Loucy (cell line): Measurements from ENCODE around the gene NFATC3.

Experiments
- EZH2phosphoT487 ChIP-seq: fragments of 200-600 bp; IDR thresholded peaks from 2 replicates; pipeline ENCODE4 v1.6.1; 2018; ENCODE audit warnings: antibody characterized with exemption, mild to moderate bottlenecking, moderate library complexity, borderline replicate concordance
- TF ChIP-seq, protein P1 (sequence below): fragments of 200-600 bp; sonication (generic); conservative IDR thresholded peaks from 2 replicates; pipeline ENCODE4 v1.5.1; 2014; ENCODE audit warnings: mild to moderate bottlenecking, antibody characterized with exemption, low read length

DNA sequence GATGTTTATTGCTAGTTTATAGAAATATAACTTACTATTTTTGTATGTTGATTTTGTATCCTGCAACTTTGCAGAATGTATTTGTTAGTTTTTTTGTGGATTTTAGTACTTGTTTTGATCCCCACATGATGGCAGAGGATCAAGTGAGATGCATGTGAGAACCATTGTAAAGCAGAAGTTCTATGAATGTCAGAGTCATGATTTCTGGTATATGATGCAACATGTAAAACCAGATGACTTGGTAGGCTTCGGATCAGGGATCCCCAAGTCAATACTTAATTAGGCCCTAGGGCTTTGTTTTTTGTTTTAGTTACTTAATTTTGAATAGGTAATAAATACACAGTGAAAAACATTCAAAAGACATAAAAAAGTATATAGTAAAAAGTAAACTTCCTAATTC lies 104.9 kb downstream of the NFATC3 start:
- TF ChIP-seq, protein P1, sequence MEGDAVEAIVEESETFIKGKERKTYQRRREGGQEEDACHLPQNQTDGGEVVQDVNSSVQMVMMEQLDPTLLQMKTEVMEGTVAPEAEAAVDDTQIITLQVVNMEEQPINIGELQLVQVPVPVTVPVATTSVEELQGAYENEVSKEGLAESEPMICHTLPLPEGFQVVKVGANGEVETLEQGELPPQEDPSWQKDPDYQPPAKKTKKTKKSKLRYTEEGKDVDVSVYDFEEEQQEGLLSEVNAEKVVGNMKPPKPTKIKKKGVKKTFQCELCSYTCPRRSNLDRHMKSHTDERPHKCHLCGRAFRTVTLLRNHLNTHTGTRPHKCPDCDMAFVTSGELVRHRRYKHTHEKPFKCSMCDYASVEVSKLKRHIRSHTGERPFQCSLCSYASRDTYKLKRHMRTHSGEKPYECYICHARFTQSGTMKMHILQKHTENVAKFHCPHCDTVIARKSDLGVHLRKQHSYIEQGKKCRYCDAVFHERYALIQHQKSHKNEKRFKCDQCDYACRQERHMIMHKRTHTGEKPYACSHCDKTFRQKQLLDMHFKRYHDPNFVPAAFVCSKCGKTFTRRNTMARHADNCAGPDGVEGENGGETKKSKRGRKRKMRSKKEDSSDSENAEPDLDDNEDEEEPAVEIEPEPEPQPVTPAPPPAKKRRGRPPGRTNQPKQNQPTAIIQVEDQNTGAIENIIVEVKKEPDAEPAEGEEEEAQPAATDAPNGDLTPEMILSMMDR = no peak
- TF ChIP-seq EZH2phosphoT487 = no peak
